Psoas muscle (tissue), 8 donors: ENCODE results near the gene GPR143. TPM values are rescaled to one million over a fixed set of nuclear protein-coding genes. Genes with fewer than 3 reads are reported as not detected.

Experiments used
- ATAC-seq, 4 donors: fragments of 200-7000 bp; cut with Tn5 transposase; one replicate each; pipeline ENCODE4 v1.9.1; 2020; ENCODE audit warnings: moderate library complexity in 3 of 4, mild to moderate bottlenecking in 2 of 4
- DNase-seq, 2 donors: peaks; one replicate each; pipeline ENCODE4 v3.0.0-alpha.2; 2020
- H3K27ac ChIP-seq: fragments of 200-600 bp; one replicate; pipeline ENCODE4 v1.8.0; 2022
- H3K27me3 ChIP-seq, 3 donors: fragments of 200-600 bp in 1 of 3; one replicate each; pipeline versions ENCODE4 v1.6.1 to v1.8.0; 2013 to 2022; ENCODE audit warnings: low read length in 2 of 3, mild to moderate bottlenecking in 2 of 3, moderate library complexity in 1 of 3; ENCODE audit not compliant: insufficient read depth in 3 of 3
- H3K36me3 ChIP-seq, 2 donors: fragments of 200-600 bp in 1 of 2; one replicate each; pipeline versions ENCODE4 v1.6.1 to v1.8.0; 2013 to 2022; ENCODE audit warnings: low read depth in 1 of 2, mild to moderate bottlenecking in 1 of 2, moderate library complexity in 1 of 2; ENCODE audit not compliant: insufficient read depth in 1 of 2
- H3K4me1 ChIP-seq: fragments of 200-600 bp; one replicate; pipeline ENCODE4 v1.8.0; 2022
- H3K4me3 ChIP-seq: fragments of 200-600 bp; one replicate; pipeline ENCODE4 v1.8.0; 2022; ENCODE audit warnings: mild to moderate bottlenecking
- H3K9me3 ChIP-seq: fragments of 200-600 bp; one replicate; pipeline ENCODE4 v1.8.0; 2022
- CTCF ChIP-seq: fragments of 200-600 bp; IDR thresholded peaks from one replicate; pipeline ENCODE4 v1.8.0; 2022; ENCODE audit warnings: antibody characterized with exemption
- WGBS, 3 donors: extraction: QIAGEN DNeasy Blood & Tissue Kit; methylation state at CpG; one replicate each; pipeline versions ENCODE4 v1.1.6 to v1.1.7; 2013; 5-methylcytosine and 5-hydroxymethylcytosine counted together
- intact Hi-C, 2 donors: fragments of 100-400 bp; cut with DNase I; formaldehyde crosslinking; loops; one replicate each; pipeline versions ENCODE4 v1.11.0 to v1.14.2; 2022
- polyA plus RNA-seq, 3 donors: library from polyadenylated mRNA; stranded (reverse); fragments of 200-250 nt; gene quantifications; one replicate each; pipeline ENCODE4 v1.2.3, GENCODE V29; 2013
- total RNA-seq, 4 donors: library from RNA; stranded (reverse); fragmentation: NEBNext Ultra II Directional in 2 of 4; extraction: Animal tissue kit (Norgen Biotek cat#: 25700) in 2 of 4; gene quantifications; one replicate each; pipeline versions ENCODE4 v1.2.1 to v1.2.4, GENCODE V29; 2021 to 2023
- donor health status: healthy with polysubstance abuse.
- donor health status: DM: no; HTN: no; CAD: no; lungs with moderate emphysema.
- donor health status: Bipolar disorder and iron deficiency.
- donor health status: healthy.
- donor health status: DM: yes; HTN: yes; CAD: no.
- donor health status: DM: no; HTN: no; CAD: no.
- donor health status: DM: no; HTN: no; CAD: no.
- donor health status: DM: yes; HTN: yes; CAD: no.

GPR143 gene
- total and polyA plus RNA-seq, 7 donors, result 0.03 TPM; not detected in 6

GRCh38 chrX:9708923-9709553 is 56.6 kb downstream of the GPR143 start:
- H3K36me3 ChIP-seq, result peaks cover 0 to 30% of the 10 kb centered on the region in 2 donors
- H3K4me3 ChIP-seq, result no peak overlapping the region
- ATAC-seq (peak; percentile 68 to 91 (median 78)), DNase-seq (peak; percentile 72 to 86)
- intact Hi-C loops, result loop anchor here (5.0 to 10.0 kb wide), 6 partner anchors 244 to 964 kb away; partner anchors contain the start of gene TBL1X (in 1 of the 2)
- no peaks in the 10 kb centered on the region for H3K4me1 ChIP-seq
- WGBS, 3 donors, result 23 to 24% (median 24%) methylated on average over 17 of the region's 17 CpGs
- no peaks in the 10 kb centered on the region for H3K27me3 ChIP-seq
- no peak overlapping the region for H3K27ac ChIP-seq
- TF ChIP-seq CTCF, result peak; percentile 86
- H3K9me3 ChIP-seq, result no peaks in the 10 kb centered on the region

GRCh38 chrX:9708086-9708485 is 57.6 kb downstream of the GPR143 start:
- DNase-seq (no peak), ATAC-seq (no peak)
- Histone ChIP-seq H3K4me3 (no peak overlapping the region), H3K9me3 (no peaks in the 10 kb centered on the region), H3K36me3 (peaks cover 0 to 30% of the 10 kb centered on the region in 2 donors), H3K4me1 (no peaks in the 10 kb centered on the region), H3K27ac (no peak overlapping the region), H3K27me3 (no peaks in the 10 kb centered on the region)
- intact Hi-C loops, result loop anchor here (5.0 to 10.0 kb wide), 6 partner anchors 243 to 963 kb away; partner anchors contain the start of gene TBL1X (in 1 of the 2)
- 85 to 99% (median 90%) methylated on average over 8 to 10 of the region's 10 CpGs for WGBS, 3 donors
- no peak for TF ChIP-seq CTCF

GRCh38 chrX:9707306-9708033 is 58.2 kb downstream of the GPR143 start:
- no peak for TF ChIP-seq CTCF
- ATAC-seq (peak in 2 of 4 donors; percentile 27 to 43), DNase-seq (no peak)
- Histone ChIP-seq H3K4me1 (no peaks in the 10 kb centered on the region), H3K9me3 (no peaks in the 10 kb centered on the region), H3K27me3 (no peaks in the 10 kb centered on the region), H3K27ac (no peak overlapping the region), H3K4me3 (no peak overlapping the region), H3K36me3 (peaks cover 0 to 30% of the 10 kb centered on the region in 2 donors)
- WGBS, 3 donors, result 34 to 61% (median 55%) methylated on average over 13 of the region's 13 CpGs
- intact Hi-C loops, result loop anchor here (5.0 to 10.0 kb wide), 6 partner anchors 243 to 963 kb away; partner anchors contain the start of gene TBL1X (in 1 of the 2)

- Histone ChIP-seq H3K9me3 (no peaks in the 10 kb centered on the region), H3K27me3 (no peaks in the 10 kb centered on the region), H3K27ac (no peak overlapping the region), H3K4me1 (no peaks in the 10 kb centered on the region), H3K36me3 (peaks cover 0 to 23% of the 10 kb centered on the region in 2 donors), H3K4me3 (no peak overlapping the region)
- 43 to 57% (median 53%) methylated on average over 4 of the region's 4 CpGs for WGBS, 3 donors
- ATAC-seq (no peak), DNase-seq (no peak)
- intact Hi-C loops, result loop anchor here (5.0 to 10.0 kb wide), 6 partner anchors 242 to 962 kb away; partner anchors contain the start of gene TBL1X (in 1 of the 2)
- no peak for TF ChIP-seq CTCF
Measured at GRCh38 chrX:9706421-9706820, 59.2 kb downstream of the GPR143 start.
